Osteoblast (primary cell): ENCODE measurements around the gene RASA3. TPM values are rescaled to one million over a fixed set of nuclear protein-coding genes. Genes with fewer than 3 reads are reported as not detected.
"Not testable (repeated sequence)": the region's sequence is repeated elsewhere in the genome, so short reads cannot be mapped to it uniquely, and the experiment has no call there.

ENCODE experiments used
- DNase-seq: peaks from one replicate; pipeline ENCODE4 v3.0.0; 2011; ENCODE audit warnings: low spot score, mixed read lengths; ENCODE audit not compliant: insufficient read length; ENCODE audit errors: missing footprints
- H2AFZ ChIP-seq: 2 replicates; pipeline ENCODE4 v1.6.0; 2011; ENCODE audit warnings: mild to moderate bottlenecking, low read length
- H3K27ac ChIP-seq: 2 replicates; pipeline ENCODE4 v1.5.1; 2011; ENCODE audit warnings: mild to moderate bottlenecking, low read depth, low read length, moderate library complexity
- H3K27me3 ChIP-seq: 2 replicates; pipeline ENCODE4 v1.6.0; 2012; ENCODE audit warnings: mild to moderate bottlenecking, control low read depth, inconsistent platforms, low read length, moderate library complexity; ENCODE audit not compliant: insufficient read depth
- H3K36me3 ChIP-seq: 2 replicates; pipeline ENCODE4 v1.5.1; 2011; ENCODE audit warnings: mild to moderate bottlenecking, low read length, control low read depth, moderate library complexity; ENCODE audit not compliant: insufficient read depth
- H3K4me1 ChIP-seq: 2 replicates; pipeline ENCODE4 v1.5.1; 2011; ENCODE audit warnings: mild to moderate bottlenecking, low read length, control low read depth, moderate library complexity; ENCODE audit not compliant: insufficient read depth
- H3K4me2 ChIP-seq: 2 replicates; pipeline ENCODE4 v1.6.0; 2011; ENCODE audit warnings: mild to moderate bottlenecking, low read length; ENCODE audit not compliant: insufficient read depth
- H3K4me3 ChIP-seq: fragments of 200-600 bp; sonication (generic); 3 replicates; pipeline ENCODE4 v1.5.1; 2012; ENCODE audit warnings: mild to moderate bottlenecking, low read length, inconsistent platforms; ENCODE audit not compliant: insufficient read depth
- H3K79me2 ChIP-seq: 2 replicates; pipeline ENCODE4 v1.6.0; 2012; ENCODE audit warnings: mild to moderate bottlenecking, low read length, control low read depth, inconsistent platforms; ENCODE audit not compliant: insufficient read depth
- H3K9me3 ChIP-seq: 2 replicates; pipeline ENCODE4 v1.5.1; 2011; ENCODE audit warnings: low read depth, low read length, control low read depth
- H4K20me1 ChIP-seq: 2 replicates; pipeline ENCODE4 v1.6.0; 2012; ENCODE audit warnings: mild to moderate bottlenecking, low read length, control low read depth; ENCODE audit not compliant: insufficient read depth
- total RNA-seq: library from RNA; depleted of rRNA; stranded (reverse); fragments of >200 nt; gene quantifications from 2 replicates; pipeline ENCODE4 v1.2.3, GENCODE V29; 2012
- TF ChIP-seq, protein P1 (sequence below): IDR thresholded peaks from 2 replicates; pipeline ENCODE4 v1.5.1; 2011; ENCODE audit warnings: mild to moderate bottlenecking, low read depth, low read length, moderate library complexity; ENCODE audit errors: extremely low read depth

Gene RASA3
- total RNA-seq, 1 donor: 41.3 TPM

DNA sequence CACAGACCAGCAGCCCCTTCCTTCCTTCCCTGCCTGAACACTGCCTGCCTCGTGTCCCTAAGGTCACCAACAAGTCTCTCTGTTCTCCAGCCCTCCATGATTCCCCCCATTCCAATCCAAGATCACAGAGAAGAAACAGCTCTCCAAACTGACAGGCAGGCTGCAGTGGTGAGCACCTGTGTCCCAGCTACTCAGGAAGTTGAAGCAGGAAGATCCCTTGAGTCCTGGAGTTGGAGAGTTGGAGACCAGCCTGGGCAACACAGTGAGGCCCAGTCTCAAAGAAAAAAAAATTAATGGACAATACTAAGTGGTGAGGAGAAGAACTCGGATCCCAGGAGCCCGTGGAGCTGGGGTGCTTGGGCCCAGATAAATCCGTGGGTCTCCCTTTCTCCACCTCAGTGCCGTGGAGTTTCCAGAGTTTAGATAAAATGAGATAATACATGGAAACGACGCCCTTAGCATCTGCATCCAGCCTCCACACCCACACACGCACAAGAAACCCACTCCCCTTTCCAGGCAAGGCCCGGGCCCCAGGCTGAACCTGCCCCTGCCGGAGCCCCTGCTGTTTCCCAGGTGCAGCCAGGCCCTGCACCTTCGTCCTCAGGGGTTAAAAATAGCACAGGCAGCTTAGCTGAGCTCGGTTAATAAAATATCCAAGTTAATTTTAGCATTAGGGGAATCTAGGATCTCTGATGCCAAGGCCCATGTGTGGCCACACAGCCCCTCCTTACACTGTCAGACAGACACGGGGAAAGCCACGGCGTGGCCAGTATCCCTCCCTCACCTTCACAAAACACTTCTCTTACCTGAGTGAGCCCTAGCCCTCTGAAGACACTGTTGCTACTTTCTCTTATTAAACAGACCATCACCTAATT lies 4.7 kb downstream of the RASA3 start:
- Histone ChIP-seq H3K36me3 (peaks cover 7% of the 10 kb centered on the region), H3K4me3 (peak overlapping the region; percentile 98), H3K27me3 (no peaks in the 10 kb centered on the region), H3K4me1 (peaks cover 42% of the 10 kb centered on the region), H3K79me2 (peaks cover 93% of the 10 kb centered on the region), H4K20me1 (peaks cover 29% of the 10 kb centered on the region), H3K27ac (peak overlapping the region; percentile 98), H3K4me2 (peak overlapping the region; percentile 85), H3K9me3 (no peaks in the 10 kb centered on the region), H2AFZ (no peak overlapping the region)
- TF ChIP-seq, protein P1, sequence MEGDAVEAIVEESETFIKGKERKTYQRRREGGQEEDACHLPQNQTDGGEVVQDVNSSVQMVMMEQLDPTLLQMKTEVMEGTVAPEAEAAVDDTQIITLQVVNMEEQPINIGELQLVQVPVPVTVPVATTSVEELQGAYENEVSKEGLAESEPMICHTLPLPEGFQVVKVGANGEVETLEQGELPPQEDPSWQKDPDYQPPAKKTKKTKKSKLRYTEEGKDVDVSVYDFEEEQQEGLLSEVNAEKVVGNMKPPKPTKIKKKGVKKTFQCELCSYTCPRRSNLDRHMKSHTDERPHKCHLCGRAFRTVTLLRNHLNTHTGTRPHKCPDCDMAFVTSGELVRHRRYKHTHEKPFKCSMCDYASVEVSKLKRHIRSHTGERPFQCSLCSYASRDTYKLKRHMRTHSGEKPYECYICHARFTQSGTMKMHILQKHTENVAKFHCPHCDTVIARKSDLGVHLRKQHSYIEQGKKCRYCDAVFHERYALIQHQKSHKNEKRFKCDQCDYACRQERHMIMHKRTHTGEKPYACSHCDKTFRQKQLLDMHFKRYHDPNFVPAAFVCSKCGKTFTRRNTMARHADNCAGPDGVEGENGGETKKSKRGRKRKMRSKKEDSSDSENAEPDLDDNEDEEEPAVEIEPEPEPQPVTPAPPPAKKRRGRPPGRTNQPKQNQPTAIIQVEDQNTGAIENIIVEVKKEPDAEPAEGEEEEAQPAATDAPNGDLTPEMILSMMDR: no peak
- DNase-seq: no peak

DNA sequence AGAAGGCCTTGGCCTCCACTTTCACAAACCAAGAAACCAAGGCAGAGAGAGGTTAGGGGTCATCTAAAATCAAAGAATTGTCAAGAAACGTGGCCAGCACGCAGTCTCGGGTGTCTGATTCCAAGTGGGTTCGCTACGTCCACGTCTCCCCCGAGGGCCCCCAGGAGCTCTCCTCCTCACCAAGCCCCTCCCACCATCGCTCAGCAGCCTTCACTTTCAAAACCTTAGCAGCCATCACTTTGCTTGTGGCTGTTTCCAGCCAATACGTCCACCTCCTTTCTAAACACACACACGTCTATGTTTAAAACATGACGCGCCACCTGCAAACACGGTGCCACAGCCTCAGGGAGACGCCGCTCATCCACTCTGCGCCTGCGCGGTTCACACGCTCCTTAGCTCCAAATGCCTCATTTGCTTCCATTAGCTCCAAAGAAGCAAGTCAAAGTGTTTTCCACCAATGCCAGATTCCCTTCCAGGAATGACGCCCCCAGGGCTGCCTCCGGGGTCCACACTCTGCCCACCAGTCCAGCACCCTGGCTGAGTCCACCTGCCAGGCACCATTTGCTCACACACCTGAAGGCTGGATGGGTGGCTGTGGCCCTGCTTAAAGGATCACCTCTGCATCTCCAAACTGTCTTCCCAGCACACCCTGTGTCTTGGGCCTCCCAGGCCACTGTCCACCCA lies 5.5 kb downstream of the RASA3 start:
- Histone ChIP-seq H3K27me3 (no peaks in the 10 kb centered on the region), H3K4me1 (peaks cover 42% of the 10 kb centered on the region), H3K4me2 (no peak overlapping the region), H3K4me3 (no peak overlapping the region), H3K36me3 (peaks cover 7% of the 10 kb centered on the region), H3K9me3 (no peaks in the 10 kb centered on the region), H3K27ac (peak overlapping the region; percentile 98), H4K20me1 (peaks cover 29% of the 10 kb centered on the region), H3K79me2 (peaks cover 96% of the 10 kb centered on the region), H2AFZ (no peak overlapping the region)
- DNase-seq: peak; percentile 81
- TF ChIP-seq, protein P1: no peak

DNA sequence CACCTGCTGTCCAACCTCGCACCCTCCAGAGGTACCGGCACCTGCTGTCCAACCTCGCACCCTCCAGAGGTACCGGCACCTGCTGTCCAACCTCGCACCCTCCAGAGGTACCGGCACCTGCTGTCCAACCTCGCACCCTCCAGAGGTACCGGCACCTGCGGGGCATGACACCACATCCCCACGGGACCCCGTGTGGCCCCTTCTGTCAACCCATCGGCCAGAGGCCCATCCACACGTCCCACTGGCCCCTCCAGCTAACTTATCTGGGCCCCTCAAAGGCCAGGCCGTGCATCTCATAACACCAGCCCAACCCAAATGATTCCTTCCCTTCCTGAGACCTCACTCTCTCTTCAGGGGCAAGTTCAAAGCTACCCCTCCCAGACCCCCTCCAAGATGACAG lies 6.3 kb downstream of the RASA3 start:
- H3K79me2 ChIP-seq: peaks cover 98% of the 10 kb centered on the region
- not testable (repeated sequence) for H3K4me2 ChIP-seq, H3K27ac ChIP-seq, H3K27me3 ChIP-seq, H3K4me3 ChIP-seq, H3K9me3 ChIP-seq, H2AFZ ChIP-seq, H3K36me3 ChIP-seq
- peak; percentile 82 for DNase-seq
- peaks cover 36% of the 10 kb centered on the region for H4K20me1 ChIP-seq
- peaks cover 42% of the 10 kb centered on the region for H3K4me1 ChIP-seq

DNA sequence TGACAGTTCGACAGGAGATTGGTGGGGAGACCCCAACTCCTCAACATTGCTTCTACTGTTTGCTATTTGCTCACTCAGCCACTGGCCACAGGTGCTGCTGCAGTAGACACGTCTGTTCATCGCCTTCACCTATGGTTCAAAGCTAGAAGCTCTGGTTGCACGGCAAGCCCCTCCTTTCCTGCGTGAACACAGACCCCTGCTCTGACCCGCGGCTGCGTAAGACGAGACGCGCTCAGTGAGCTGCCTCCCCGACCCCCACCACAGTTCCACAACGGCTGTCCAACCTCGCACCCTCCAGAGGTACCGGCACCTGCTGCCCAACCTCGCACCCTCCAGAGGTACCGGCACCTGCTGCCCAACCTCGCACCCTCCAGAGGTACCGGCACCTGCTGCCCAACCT lies 6.8 kb downstream of the RASA3 start:
- peaks cover 36% of the 10 kb centered on the region for H4K20me1 ChIP-seq
- peaks cover 7% of the 10 kb centered on the region for H3K36me3 ChIP-seq
- H3K4me2 ChIP-seq: no peak overlapping the region
- peaks cover 98% of the 10 kb centered on the region for H3K79me2 ChIP-seq
- no peak for DNase-seq
- H3K4me1 ChIP-seq: peaks cover 37% of the 10 kb centered on the region
- no peak overlapping the region for H3K4me3 ChIP-seq
- no peaks in the 10 kb centered on the region for H3K27me3 ChIP-seq
- no peak overlapping the region for H2AFZ ChIP-seq
- no peaks in the 10 kb centered on the region for H3K9me3 ChIP-seq
- H3K27ac ChIP-seq: no peak overlapping the region
- TF ChIP-seq, protein P1: no peak
